Measurements from ENCODE around the gene PTPRN2.

The PTPRN2 gene

GRCh38 chr7:158076215-158076614, 511.4 kb downstream of the PTPRN2 start:
- TF ChIP-seq, protein P1, sequence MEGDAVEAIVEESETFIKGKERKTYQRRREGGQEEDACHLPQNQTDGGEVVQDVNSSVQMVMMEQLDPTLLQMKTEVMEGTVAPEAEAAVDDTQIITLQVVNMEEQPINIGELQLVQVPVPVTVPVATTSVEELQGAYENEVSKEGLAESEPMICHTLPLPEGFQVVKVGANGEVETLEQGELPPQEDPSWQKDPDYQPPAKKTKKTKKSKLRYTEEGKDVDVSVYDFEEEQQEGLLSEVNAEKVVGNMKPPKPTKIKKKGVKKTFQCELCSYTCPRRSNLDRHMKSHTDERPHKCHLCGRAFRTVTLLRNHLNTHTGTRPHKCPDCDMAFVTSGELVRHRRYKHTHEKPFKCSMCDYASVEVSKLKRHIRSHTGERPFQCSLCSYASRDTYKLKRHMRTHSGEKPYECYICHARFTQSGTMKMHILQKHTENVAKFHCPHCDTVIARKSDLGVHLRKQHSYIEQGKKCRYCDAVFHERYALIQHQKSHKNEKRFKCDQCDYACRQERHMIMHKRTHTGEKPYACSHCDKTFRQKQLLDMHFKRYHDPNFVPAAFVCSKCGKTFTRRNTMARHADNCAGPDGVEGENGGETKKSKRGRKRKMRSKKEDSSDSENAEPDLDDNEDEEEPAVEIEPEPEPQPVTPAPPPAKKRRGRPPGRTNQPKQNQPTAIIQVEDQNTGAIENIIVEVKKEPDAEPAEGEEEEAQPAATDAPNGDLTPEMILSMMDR (IDR thresholded peaks at IDR 0.05; ENCODE audit: low read depth, low read length) = no peak

DNA sequence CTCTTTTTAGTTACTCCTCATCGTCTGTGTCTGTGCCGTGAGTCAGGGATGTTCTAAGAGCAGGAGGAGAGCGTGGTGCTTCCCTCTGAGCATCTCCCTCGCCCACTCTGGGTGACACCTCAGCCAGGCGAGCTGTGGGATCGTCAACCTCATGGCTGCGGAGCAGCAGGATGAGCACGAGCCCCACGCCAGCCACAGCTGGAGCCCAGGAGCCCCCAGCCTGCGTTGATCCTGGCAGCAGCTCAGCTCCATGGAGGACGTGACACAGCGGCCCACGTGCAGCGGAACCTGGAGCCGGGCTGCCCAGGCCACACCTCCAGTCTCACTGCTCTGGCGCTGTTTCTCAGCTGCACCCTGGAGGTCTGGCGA, 512.0 kb downstream of the PTPRN2 start:
- TF ChIP-seq, protein P1 (IDR thresholded peaks at IDR 0.05; ENCODE audit: low read depth, low read length) = no peak
- no peak overlapping the region for H3K4me3 ChIP-seq (ENCODE audit: low read depth, low read length)

More at GRCh38 chr7:158076215-158076614, 511.4 kb downstream of the PTPRN2 start:
- no peak overlapping the region for H3K4me3 ChIP-seq (ENCODE audit: low read depth, low read length)

DNA sequence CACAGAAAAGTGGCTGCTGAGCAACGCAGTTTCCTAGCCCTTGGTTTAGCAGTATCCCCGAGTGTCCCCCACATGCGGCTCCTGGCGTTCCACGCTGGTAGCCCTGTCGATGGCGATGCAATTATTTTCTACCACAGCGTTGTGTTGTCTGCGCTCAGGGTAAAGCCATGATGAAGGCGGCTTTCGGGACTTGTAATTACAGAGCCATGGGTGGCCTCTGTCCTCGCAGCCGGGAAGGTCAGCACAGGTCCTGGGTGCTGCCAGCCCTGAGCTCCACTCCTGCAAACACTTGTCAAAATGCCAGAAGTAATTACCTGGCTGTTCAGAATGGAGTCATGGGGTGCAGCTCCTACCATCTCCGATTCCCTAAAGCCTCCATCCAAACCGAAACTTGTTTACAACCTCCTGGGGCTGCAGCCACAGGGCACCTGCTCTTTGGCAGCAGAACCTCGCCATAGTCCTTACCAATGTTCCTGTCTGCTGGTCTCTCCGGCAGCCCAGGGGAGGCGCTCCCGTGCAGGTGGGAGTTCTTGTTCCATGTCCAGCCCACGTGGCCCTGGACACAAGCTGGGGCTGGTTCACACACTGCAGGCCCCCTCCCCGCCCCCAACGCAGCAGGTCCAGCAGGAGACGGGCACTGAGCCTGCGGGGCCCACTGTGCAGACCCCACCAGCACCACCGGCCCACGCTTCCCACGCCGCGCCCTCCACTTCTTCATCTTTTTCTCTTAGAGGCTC, 512.6 kb downstream of the PTPRN2 start:
- TF ChIP-seq, protein P1 (IDR thresholded peaks at IDR 0.05; ENCODE audit: low read depth, low read length) = no peak

GRCh38 chr7:158073845-158074840, 513.5 kb downstream of the PTPRN2 start:
- TF ChIP-seq, protein P1 (IDR thresholded peaks at IDR 0.05; ENCODE audit: low read depth, low read length) = no peak
- H3K4me3 ChIP-seq (ENCODE audit: low read depth, low read length) = no peak overlapping the region

More for the DNA sequence above, 512.6 kb downstream of the PTPRN2 start:
- no peak overlapping the region for H3K4me3 ChIP-seq (ENCODE audit: low read depth, low read length)

DNA sequence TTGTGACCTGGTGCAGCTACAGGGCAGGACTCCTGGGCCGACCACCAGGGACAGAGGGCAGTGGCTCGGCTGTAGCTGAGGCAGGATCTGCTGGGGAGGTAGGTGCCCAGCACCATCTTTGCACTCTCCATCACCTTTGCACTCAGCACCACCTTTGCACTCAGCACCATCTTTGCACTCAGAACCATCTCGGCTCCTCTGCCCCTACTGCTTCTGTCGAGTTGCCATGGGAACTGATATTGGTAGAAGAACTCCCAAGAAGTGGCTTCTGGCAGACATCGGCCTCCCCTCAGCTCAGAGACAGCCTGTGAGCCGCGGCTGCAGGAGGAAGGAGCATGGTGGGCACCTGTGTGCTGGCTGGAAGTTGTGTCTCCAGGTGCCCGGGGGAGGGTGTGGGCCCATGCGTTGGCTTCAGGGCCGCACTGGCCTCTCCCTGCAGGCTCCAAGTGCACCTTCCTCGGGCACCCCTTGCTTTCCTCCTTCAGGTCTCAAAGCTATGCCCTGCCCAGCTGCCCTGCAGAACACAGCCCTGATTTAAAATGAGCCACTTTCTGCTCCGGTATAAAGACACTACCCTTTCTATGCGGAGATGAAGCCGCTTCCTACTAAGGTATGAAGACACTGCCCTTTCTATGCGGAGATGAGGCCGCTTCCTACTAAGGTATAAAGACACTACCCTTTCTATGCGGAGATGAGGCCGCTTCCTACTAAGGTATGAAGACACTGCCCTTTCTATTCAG, 514.5 kb downstream of the PTPRN2 start:
- TF ChIP-seq, protein P1 (IDR thresholded peaks at IDR 0.05; ENCODE audit: low read depth, low read length) = no peak
- H3K4me3 ChIP-seq (ENCODE audit: low read depth, low read length) = no peak overlapping the region

DNA sequence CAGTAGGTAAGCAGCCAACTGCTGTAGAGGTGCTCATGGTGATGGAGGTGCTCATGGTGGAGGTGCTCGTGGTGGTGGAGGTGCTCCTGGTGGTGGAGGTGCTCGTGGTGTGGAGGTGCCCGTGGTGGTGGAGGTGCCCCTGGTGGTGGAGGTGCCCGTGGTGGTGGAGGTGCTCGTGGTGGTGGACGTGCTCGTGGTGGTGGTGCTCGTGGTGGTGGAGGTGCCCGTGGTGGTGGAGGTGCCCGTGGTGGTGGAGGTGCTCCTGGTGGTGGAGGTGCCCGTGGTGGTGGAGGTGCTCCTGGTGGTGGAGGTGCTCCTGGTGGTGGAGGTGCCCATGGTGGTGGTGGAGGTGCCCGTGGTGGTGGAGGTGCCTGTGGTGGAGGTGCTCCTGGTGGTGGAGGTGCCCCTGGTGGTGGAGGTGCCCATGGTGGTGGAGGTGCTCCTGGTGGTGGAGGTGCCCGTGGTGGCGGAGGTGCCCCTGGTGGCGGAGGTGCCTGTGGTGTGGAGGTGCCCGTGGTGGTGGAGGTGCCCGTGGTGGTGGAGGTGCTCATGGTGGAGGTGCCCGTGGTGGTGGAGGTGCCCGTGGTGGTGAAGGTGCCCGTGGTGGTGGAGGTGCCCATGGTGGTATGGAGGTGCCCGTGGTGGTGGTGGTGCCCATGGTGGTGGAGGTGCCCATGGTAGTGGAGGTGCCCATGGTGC, 517.3 kb downstream of the PTPRN2 start:
- H3K4me3 ChIP-seq (ENCODE audit: low read depth, low read length) = no peak overlapping the region
- TF ChIP-seq, protein P1 (IDR thresholded peaks at IDR 0.05; ENCODE audit: low read depth, low read length) = no peak

Data from WI38 (cell line).